T-helper 1 cell (primary cell): ENCODE measurements around the gene DYNLT4.
"Not testable (repeated sequence)": the region's sequence is repeated elsewhere in the genome, so short reads cannot be mapped to it uniquely, and the experiment has no call there.

ENCODE experiments used
- DNase-seq, 5 donors: peaks; one replicate each; pipeline ENCODE4 v3.0.0-alpha.2; 2012 to 2020

DYNLT4 gene

GRCh38 chr1:44828003-44828651 lies 21.0 kb upstream of the DYNLT4 start:
- DNase-seq: no peak

DNA sequence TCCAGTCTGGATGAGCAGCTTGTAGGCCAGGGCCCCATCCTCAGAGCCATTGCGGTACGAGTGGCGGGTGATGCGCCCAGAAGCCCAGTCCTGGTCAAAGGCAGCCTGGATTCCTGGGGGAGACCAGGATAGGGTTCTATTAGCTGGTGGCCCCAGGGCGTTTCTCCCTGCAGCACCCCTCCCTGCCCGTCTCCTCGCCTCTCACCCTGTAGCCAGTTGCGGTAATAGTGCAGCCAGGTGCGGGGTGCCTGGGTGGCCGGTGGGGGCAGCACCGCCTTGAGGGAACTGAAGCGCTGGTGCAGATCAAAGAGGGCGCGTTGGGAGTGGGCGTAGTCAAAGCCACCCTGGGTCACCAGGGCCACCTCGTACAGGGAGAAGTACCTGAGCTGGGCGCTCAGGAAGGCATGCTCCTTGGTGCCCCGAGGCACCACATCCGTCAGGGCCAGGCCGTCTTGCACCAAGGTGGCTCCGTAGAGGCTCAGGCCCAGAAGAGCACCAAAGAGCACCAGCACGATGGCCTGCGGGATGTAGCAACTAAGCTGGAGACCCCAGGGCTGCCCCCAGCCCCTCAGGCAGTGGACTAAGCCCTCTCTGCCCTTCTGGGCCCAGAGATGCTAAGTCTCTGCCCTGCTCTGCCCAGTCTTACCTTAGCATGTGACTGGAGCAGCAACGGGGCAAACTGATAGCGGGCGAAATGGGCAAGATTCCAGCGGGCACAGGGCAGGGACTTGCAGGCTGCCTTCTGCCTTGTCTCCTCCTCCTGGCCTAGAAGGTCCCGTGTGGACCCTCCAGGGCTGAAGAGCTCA lies 20.2 kb upstream of the DYNLT4 start:
- DNase-seq: no peak

DNA sequence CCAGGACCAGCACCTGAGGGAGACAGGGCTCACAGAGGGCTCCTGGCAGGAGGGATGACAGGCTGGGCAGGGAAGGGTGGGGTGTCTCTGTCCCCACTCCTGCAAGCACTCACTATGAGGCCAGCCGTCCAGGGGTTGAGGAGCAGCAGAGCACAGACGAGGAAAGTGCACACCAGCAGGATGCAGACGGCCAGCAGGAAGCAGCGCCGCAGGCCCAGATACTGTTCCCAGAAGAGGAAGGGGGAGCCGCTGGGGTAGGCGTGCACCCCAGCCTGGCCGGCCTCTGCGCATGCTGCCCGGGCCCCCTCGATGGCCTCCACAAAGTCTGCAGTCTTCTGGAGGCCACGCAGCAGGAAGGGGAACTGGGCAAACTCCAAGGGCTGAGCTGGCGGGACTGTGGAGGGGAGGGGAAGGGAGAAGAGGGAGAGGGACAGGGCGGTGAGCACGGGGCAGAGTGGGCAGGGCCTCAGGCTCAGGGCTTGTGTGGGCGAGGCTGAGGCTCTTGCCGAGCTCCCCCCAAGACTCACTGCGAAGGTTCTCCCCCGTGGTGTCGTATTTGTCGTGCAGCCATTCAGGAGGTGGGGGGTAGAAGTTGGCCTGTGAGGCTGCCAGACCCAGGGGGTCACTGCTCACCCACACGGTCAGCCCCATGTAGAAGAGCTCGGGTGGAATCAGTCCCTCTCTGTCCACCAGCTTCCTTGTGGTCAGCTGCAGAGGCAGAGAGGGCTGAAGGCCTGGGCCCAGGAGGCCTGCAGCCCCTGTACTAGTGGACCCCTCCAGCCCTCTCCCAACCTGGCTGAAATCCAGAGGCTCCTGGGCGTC lies 19.4 kb upstream of the DYNLT4 start:
- DNase-seq: no peak

DNA sequence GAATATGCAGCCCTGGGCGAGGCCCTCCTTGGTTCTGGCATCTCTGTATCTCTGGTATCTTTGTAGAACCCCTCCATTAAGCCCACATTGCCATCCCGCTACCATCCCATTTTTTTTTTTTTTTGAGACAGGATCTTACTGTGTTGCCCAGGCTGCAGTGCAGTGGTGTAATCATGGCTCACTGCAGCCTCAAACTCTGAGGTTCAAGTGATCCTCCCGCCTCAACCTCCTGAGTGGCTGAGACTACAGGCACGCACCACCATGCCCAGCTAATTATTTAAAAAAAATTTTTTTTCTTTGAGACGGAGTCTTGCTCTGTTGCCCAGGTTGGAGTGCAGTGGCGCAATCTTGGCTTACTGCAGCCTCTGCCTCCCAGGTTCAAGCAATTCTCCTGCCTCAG lies 17.2 kb upstream of the DYNLT4 start:
- DNase-seq: not testable (repeated sequence)

DNA sequence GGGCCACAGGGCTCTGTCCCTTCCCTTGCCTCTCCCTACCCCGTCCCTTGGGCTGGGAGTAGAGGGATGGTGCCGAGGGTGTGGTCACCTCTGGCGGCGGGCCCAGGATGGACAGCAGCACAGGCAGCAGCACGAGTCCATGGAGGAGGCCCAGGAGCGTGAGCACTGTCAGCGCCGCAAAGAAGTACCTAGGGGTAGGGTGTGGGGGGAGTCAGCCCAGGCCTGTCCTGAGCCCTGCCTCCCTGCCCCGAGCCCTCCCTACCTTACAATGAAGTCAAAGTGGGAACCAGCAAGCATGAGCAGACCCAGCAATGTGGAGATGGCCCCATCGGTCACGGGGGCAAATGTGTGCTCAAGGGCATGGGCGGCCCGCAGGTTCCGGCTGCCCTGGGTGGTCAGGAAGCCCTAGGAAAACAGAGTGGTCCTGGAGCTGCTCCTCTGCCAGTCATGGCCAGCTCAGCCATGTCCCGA lies 15.9 kb upstream of the DYNLT4 start:
- no peak for DNase-seq

GRCh38 chr1:44822131-44822701 lies 15.1 kb upstream of the DYNLT4 start:
- no peak for DNase-seq

DNA sequence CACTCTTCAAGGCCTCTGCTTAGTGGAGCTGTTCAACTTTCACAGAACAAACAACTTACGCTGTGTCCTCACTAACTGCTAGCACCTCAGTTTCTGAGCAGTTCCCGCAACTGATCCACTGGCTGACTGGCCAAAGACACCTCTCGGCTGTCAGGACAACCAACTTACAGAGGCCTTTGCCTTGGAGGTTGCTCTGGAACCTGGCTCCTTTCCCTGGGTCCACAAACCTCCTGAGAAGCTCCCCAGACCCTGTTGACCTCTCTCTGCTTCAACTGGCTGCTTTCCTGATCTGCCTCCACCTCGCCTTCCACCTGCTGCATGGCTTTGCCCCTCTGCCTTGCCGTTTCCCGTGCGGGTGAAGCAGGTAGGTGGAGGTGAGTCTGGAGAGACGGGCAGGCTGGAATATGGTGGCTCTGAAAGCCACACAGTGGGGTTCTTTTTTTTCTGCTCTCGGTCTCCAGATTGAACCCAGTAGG lies 14.1 kb upstream of the DYNLT4 start:
- no peak for DNase-seq

GRCh38 chr1:44820328-44821239 lies 13.4 kb upstream of the DYNLT4 start:
- DNase-seq: no peak

DNA sequence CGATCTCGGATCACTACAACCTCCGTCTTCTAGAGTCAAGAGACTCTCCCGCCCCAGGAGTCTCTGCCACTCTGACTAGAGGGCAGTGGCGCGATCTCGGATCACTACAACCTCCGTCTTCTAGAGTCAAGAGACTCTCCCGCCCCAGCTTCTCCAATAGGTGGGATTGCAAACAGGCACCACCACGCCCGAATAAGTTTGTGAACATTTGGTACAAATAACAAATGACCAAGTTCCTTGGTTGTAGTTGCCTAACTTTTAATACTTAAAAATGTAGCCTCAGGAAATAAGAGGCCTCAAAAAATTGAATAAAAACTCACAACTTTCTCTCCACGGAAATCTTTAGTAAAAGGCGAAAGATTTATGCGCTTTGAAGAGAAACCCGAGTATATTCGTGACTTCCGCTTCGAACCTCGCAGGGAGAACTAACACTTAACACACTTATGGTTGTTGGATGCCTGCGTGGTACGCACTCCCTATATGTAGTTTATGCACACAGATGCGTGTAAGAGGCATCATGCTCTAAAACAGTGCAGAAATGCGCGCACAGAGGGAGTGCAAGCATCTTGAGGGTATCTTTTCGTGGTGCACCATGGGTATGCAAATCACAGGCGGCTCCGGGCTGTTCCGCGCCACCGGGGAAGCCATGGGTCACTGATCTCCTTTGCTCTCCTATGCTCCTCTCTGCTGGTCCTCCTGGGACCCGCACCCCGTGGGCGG lies 12.6 kb upstream of the DYNLT4 start:
- DNase-seq: peak; percentile 56 to 91 (median 66)

- DNase-seq: no peak
Measured at GRCh38 chr1:44819196-44819607, 12.1 kb upstream of the DYNLT4 start.

DNA sequence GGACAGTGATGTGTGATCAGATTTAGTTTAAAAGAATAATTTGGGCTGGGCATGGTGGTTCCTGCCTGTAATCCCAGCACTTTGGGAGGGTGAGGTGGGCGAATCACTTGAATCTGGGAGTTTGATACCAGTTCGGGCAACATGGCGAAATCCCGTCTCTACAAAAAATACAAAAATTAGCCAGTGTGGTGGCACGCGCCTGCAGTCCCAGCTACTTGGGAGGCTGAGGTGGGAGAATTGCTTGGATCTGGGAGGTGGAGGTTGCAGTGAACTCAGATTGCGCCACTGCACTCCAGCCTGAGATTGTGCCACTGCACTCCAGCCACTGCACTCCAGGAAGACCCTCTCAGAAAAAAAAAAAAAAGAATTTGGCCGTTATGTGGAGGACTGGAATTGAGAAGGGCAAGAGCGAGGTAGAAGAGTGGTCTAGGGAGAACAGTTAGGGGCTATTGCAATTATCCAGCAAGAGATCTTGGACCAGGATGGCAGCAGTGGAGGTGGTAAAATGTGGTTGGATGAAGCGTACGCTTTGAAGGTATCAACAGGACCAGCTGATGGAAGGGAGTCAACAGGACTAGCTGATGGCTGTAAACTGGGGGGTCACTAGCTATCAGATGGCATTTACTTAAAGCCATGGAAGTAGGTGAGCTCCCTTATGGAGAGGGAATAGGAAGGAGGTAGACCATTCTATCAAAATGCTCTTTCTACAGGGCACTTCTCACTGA lies 10.8 kb upstream of the DYNLT4 start:
- DNase-seq: no peak

- no peak for DNase-seq
Measured at GRCh38 chr1:44817307-44817706, 10.2 kb upstream of the DYNLT4 start.

- DNase-seq: not testable (repeated sequence)
Measured at GRCh38 chr1:44815926-44816325, 8.8 kb upstream of the DYNLT4 start.

GRCh38 chr1:44812822-44813543 lies 5.8 kb upstream of the DYNLT4 start:
- DNase-seq: no peak

- no peak for DNase-seq
Measured at GRCh38 chr1:44811234-44811633, 4.1 kb upstream of the DYNLT4 start.

- DNase-seq: not testable (repeated sequence)
Measured at GRCh38 chr1:44810762-44811105, 3.6 kb upstream of the DYNLT4 start.

- peak in 2 of 5 donors; percentile 33 to 36 for DNase-seq
Measured at GRCh38 chr1:44810101-44810761, 3.1 kb upstream of the DYNLT4 start.

DNA sequence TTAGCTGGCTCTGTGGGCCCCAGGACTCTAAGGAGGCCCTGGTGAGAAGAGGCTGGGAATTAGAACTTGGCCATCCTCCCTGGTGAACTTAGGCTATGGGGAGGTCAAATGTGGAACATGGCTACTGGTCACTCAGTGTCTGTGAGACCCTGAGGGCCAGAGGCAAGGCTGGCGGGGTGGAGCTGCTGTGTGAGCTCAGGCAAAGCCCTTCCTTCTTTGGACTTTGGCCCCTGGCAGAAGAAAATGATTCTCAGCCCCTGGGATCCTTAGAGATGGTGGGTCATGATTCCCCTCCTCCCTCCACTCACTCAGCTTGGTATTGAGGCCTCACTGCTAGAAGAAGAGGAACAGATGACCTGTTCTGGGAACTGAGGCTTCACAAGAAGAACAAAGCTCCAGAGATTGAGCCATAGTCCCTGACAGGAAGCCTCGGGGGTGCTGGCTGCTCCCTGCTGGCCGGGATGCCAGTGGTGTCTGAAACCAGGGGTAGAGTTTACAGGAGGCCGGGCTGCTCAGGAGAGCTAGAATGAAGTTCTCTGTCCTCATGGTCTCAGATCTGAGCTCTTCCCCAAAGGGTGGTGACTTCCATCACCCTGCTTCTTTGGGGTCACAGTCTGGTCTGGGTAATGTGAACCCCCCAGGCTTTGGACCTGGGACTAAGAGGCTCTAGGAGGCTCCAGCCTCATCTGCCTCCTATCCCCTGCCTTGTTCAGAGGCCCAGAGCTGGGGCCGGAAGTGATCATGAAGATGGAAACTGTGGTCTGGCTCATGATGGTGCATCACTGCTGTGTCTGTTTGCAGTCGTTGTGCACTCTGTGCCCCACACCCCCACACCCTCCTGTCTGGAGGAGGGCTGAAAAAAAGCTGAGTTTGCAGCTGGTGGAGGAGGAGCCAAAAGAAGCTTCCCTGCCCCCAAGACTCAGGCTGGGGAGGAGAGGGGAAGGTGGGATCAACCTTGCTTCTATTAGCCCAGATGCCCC lies 2.1 kb upstream of the DYNLT4 start:
- peak; percentile 71 to 98 (median 84) for DNase-seq
